ENCODE measurements around the gene NTNG2.

The NTNG2 gene

GRCh38 chr9:132201780-132202703 is 40.2 kb downstream of the NTNG2 start:
- DNase-seq (ENCODE audit: low read depth in 3 of 3), result no peak

- no peak for DNase-seq (ENCODE audit: low read depth in 3 of 3)
Measured at GRCh38 chr9:132204883-132205282, 43.0 kb downstream of the NTNG2 start.

GRCh38 chr9:132207215-132207614 is 45.4 kb downstream of the NTNG2 start:
- no peak for DNase-seq (ENCODE audit: low read depth in 3 of 3)

- peak in 1 of 3 donors; percentile 16 for DNase-seq (ENCODE audit: low read depth in 3 of 3)
Measured at GRCh38 chr9:132207839-132208615, 46.2 kb downstream of the NTNG2 start.

GRCh38 chr9:132209228-132209627 is 47.4 kb downstream of the NTNG2 start:
- no peak for DNase-seq (ENCODE audit: low read depth in 3 of 3)

- peak in 2 of 3 donors; percentile 14 to 17 for DNase-seq (ENCODE audit: low read depth in 3 of 3)
Measured at GRCh38 chr9:132210472-132211145, 48.8 kb downstream of the NTNG2 start.

GRCh38 chr9:132211570-132211969 is 49.7 kb downstream of the NTNG2 start:
- no peak for DNase-seq (ENCODE audit: low read depth in 3 of 3)

GRCh38 chr9:132214027-132214622 is 52.3 kb downstream of the NTNG2 start:
- no peak for DNase-seq (ENCODE audit: low read depth in 3 of 3)

- DNase-seq (ENCODE audit: low read depth in 3 of 3), result no peak
Measured at GRCh38 chr9:132216861-132217619, 55.2 kb downstream of the NTNG2 start.

GRCh38 chr9:132218208-132218607 is 56.4 kb downstream of the NTNG2 start:
- no peak for DNase-seq (ENCODE audit: low read depth in 3 of 3)

GRCh38 chr9:132221941-132222340 is 60.1 kb downstream of the NTNG2 start:
- DNase-seq (ENCODE audit: low read depth in 3 of 3), result no peak

GRCh38 chr9:132224645-132225044 is 62.8 kb downstream of the NTNG2 start:
- DNase-seq (ENCODE audit: low read depth in 3 of 3), result no peak

GRCh38 chr9:132226571-132227430 is 64.9 kb downstream of the NTNG2 start:
- no peak for DNase-seq (ENCODE audit: low read depth in 3 of 3)

GRCh38 chr9:132228062-132228461 is 66.2 kb downstream of the NTNG2 start:
- no peak for DNase-seq (ENCODE audit: low read depth in 3 of 3)

- no peak for DNase-seq (ENCODE audit: low read depth in 3 of 3)
Measured at GRCh38 chr9:132230605-132231004, 68.7 kb downstream of the NTNG2 start.

GRCh38 chr9:132231019-132231701 is 69.3 kb downstream of the NTNG2 start:
- no peak for DNase-seq (ENCODE audit: low read depth in 3 of 3)

- no peak for DNase-seq (ENCODE audit: low read depth in 3 of 3)
Measured at GRCh38 chr9:132232522-132232921, 70.7 kb downstream of the NTNG2 start.

- DNase-seq (ENCODE audit: low read depth in 3 of 3), result no peak
Measured at GRCh38 chr9:132233138-132233537, 71.3 kb downstream of the NTNG2 start.

- no peak for DNase-seq (ENCODE audit: low read depth in 3 of 3)
Measured at GRCh38 chr9:132234535-132234934, 72.7 kb downstream of the NTNG2 start.

Data from stimulated activated CD4-positive, alpha-beta T cell treated with anti-CD3 and anti-CD28 coated beads, TNF-alpha, amount 100 ng/mL, for 48 hours (primary cell).